Activated naive CD4-positive, alpha-beta T cell treated with anti-CD3 and anti-CD28 coated beads, Interleukin-2, amount 10 ng/mL, durations not matched to agents 7 days and 5 days (primary cell): ENCODE data around the gene CCP110.

Source experiments
- CTCF ChIA-PET: fragments of 350-600 bp; sonication (Branson Sonifier 250); formaldehyde crosslinking; loops from one replicate; lab custom pipeline; 2021; ENCODE audit warnings: antibody characterized with exemption; lab: Charles Lee
- DNase-seq: peaks from one replicate; pipeline ENCODE4 v3.0.0-alpha.2; 2020
- H3K27ac Mint-ChIP-seq: one replicate; pipeline ENCODE4 v1.8.0; 2021; ENCODE audit warnings: mild to moderate bottlenecking, moderate library complexity, mixed read lengths
- H3K27me3 Mint-ChIP-seq: one replicate; pipeline ENCODE4 v1.8.0; 2021; ENCODE audit warnings: mild to moderate bottlenecking, mixed read lengths
- H3K36me3 Mint-ChIP-seq: one replicate; pipeline ENCODE4 v1.8.0; 2021; ENCODE audit warnings: mixed read lengths
- H3K4me1 Mint-ChIP-seq: one replicate; pipeline ENCODE4 v1.8.0; 2021; ENCODE audit warnings: mixed read lengths
- H3K4me3 Mint-ChIP-seq: one replicate; pipeline ENCODE4 v1.8.0; 2021; ENCODE audit warnings: mild to moderate bottlenecking, moderate library complexity, mixed read lengths
- H3K9me3 Mint-ChIP-seq: one replicate; pipeline ENCODE4 v1.8.0; 2021; ENCODE audit warnings: mixed read lengths

CCP110 gene

DNA sequence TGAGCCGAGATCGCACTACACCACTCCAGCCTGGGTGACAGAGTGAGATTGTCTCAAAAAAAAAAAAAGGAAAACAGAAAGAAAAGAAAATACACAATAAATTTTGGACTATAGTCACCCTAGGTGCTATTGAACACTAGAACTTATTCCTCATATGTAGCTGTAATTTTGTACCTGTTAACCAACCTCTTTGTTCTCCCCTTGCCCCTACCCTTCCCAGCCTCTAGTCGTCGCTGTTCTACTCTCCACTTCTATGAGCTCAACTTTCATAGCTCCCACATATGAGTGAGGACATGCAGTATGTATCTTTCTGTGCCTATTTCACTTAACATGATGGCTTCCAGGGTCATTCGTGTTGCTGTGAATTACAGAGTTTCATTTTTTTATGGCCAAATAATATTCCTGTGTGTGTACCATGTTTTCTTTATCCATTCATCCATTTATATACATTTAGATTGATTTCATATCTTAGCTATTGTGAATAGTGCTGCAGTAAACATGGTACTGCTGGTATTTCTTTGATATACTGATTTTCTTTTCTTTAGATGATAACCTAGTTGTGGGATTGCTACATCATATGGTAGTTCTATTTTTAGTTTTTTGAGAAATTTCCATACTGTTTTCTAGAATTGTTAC, 60.0 kb downstream of the CCP110 start:
- peaks cover 48% of the 10 kb centered on the region for H3K36me3 Mint-ChIP-seq
- CTCF ChIA-PET, result interaction anchor here (0.5 to 2.0 kb wide), 12 partner anchors 10 to 303 kb away, joined by 3 to 10 read pairs (median 5); partner anchors contain the start of gene VPS35L
- no peaks in the 10 kb centered on the region for H3K27me3 Mint-ChIP-seq
- peaks cover 4% of the 10 kb centered on the region for H3K9me3 Mint-ChIP-seq
- no peak overlapping the region for H3K4me3 Mint-ChIP-seq
- no peak overlapping the region for H3K27ac Mint-ChIP-seq
- DNase-seq, result peak; percentile 41
- no peaks in the 10 kb centered on the region for H3K4me1 Mint-ChIP-seq

DNA sequence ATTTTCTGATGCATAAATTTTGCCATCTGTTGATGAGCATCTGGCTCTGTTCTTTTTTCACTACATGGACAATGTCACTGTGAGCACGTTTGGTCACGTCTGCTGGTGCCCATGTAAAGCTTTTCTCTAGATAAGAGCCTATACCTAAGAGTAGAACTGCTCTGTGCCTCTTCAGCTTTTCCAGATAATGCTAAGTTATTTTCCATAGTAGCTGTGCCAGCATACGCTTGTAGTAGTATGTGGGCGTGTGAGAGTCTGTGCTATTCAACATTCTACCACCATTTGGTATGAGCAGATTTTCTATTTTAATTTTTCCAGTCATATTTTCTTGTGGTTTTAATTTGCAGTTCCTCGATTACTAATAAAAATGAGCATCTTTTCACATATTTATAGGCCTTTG, 64.9 kb downstream of the CCP110 start:
- Mint-ChIP-seq H3K9me3 (no peaks in the 10 kb centered on the region), H3K4me1 (no peaks in the 10 kb centered on the region), H3K27me3 (no peaks in the 10 kb centered on the region), H3K36me3 (peaks cover 30% of the 10 kb centered on the region), H3K27ac (no peak overlapping the region), H3K4me3 (no peak overlapping the region)
- CTCF ChIA-PET, result interaction anchor here (0.6 kb wide), 1 partner anchor 1014 kb away, joined by 3 read pairs; no protein-coding TSS in a partner anchor
- no peak for DNase-seq

DNA sequence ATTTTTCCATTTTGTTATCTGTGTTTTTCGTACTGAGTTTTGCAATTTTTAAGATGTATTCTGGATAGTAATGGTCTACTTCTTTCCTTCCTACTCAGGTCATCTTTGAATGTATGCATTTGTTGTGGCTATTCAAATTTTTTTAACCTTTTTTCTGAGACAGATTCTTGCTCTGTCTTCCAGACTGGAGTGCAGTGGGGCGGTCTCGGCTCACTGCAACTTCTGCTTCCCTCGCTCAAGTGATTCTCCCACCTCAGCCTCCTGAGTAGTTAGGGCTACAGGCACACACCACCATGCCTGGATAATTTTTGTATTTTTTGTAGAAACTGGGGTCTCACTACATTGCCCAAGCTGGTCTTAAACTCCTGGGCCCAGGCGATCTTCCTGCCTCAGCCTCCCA, 65.4 kb downstream of the CCP110 start:
- Mint-ChIP-seq H3K36me3 (peaks cover 28% of the 10 kb centered on the region), H3K9me3 (no peaks in the 10 kb centered on the region), H3K4me1 (no peaks in the 10 kb centered on the region), H3K27ac (no peak overlapping the region), H3K4me3 (no peak overlapping the region), H3K27me3 (no peaks in the 10 kb centered on the region)
- CTCF ChIA-PET, result no interaction called here
- DNase-seq, result no peak

DNA sequence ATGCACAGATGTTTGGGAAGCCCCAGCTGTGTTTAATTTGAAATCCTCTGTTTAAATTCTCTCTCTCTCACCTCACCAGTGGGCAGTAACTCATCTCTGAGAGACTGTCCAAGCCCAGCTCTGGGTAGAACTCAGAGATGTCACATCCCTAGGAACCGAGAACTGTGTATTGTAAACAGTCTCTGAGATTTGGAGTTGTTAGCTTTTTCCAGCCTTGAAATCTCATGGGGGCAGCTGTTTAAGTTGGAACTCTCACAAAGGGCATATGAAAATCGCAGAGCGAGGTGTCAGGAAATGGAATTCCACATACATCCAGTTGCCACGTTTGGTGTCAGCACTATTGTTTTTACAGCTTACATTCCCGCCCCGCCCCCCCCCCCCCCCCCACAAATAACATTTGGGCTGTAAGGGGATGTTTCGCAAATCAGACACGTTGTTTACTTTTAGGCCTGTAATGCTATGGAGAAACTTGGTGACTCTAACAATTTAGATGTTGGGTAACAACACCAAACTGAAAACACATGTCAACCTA, 66.1 kb downstream of the CCP110 start:
- peaks cover 29% of the 10 kb centered on the region for H3K36me3 Mint-ChIP-seq
- no peaks in the 10 kb centered on the region for H3K9me3 Mint-ChIP-seq
- no peak overlapping the region for H3K4me3 Mint-ChIP-seq
- no peak for DNase-seq
- no peaks in the 10 kb centered on the region for H3K4me1 Mint-ChIP-seq
- CTCF ChIA-PET, result no interaction called here
- H3K27ac Mint-ChIP-seq, result no peak overlapping the region
- no peaks in the 10 kb centered on the region for H3K27me3 Mint-ChIP-seq

DNA sequence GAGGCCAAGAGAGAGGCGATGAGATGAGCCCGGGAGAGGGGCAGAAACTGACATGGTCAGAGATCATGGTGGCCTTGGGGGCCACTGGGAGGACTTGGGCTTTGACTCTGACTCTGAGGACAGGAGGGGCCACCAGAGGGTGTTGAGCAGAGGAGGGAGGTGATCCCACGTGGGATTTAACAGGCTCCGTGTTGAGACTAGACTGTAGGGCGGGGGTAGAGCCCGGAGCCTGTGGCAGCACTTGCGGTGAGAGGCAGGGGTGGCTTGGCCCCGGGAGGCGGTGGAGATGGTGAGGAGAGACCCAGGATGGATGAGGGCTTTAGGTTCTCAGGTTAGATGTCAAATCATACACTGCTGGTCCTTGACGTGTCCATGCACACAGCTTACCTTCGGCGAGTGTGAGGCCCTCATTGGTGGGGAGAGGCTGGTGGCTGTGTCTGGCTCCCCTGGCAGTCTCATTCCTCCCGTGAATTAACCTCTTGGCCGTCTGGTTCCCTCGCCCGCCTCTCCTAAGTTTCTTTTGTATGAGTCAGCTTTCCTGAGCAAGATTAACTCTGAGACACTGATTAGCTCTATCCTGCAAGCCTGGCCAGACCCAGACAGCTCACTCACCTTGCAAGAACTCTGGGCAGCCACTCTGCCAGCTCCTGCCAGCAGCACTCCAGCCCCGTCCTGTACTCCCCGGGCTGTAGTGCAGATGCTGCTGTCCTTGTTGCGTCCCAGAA, 71.5 kb downstream of the CCP110 start:
- peaks cover 21% of the 10 kb centered on the region for H3K36me3 Mint-ChIP-seq
- CTCF ChIA-PET, result interaction anchor here (1.9 kb wide), 1 partner anchor 12 kb away, joined by 7 read pairs; no protein-coding TSS in a partner anchor
- H3K9me3 Mint-ChIP-seq, result no peaks in the 10 kb centered on the region
- no peaks in the 10 kb centered on the region for H3K27me3 Mint-ChIP-seq
- H3K4me1 Mint-ChIP-seq, result peaks cover 3% of the 10 kb centered on the region
- no peak overlapping the region for H3K4me3 Mint-ChIP-seq
- no peak for DNase-seq
- no peak overlapping the region for H3K27ac Mint-ChIP-seq

DNA sequence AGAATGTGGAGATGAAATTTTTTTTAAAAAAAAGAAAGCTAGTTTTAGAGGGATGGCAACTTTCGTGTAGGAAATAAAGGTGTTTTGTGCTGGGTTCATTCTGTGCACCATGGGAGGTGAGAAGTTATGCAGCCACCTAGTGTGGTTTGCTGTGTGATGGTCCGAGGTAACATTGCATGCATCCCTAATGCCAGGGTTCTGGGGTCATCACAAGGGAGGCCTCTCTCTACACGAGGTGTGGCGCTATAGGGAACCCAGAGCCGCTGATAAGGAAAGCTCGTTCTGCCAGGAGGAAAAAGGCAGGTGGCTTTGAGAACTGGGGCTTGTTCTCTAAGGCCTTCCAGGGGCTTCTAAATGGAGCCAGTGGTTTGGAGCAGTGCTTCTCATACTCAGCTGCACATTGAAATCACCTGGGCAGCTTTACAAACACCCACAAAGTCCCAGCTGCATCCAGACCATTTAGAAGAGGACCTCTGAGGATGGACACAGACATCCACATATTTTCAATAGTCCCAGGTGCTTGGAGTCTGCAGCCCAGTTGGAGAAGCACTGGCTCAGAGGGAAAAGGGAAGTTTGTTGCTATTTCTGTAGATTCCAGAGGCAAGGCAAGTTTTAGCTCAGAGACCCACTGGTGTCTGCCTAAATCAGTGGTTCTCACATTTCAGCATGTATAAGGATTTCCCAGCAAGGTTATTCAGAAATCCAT, 75.2 kb downstream of the CCP110 start:
- no peak overlapping the region for H3K27ac Mint-ChIP-seq
- H3K9me3 Mint-ChIP-seq, result no peaks in the 10 kb centered on the region
- H3K4me3 Mint-ChIP-seq, result no peak overlapping the region
- peaks cover 3% of the 10 kb centered on the region for H3K4me1 Mint-ChIP-seq
- H3K27me3 Mint-ChIP-seq, result no peaks in the 10 kb centered on the region
- CTCF ChIA-PET, result interaction anchor here (1.8 to 9.4 kb wide), 3 partner anchors 15 to 288 kb away, joined by 4 to 95 read pairs (median 10); partner anchors contain the start of gene GPRC5B
- no peak for DNase-seq
- peaks cover 25% of the 10 kb centered on the region for H3K36me3 Mint-ChIP-seq

DNA sequence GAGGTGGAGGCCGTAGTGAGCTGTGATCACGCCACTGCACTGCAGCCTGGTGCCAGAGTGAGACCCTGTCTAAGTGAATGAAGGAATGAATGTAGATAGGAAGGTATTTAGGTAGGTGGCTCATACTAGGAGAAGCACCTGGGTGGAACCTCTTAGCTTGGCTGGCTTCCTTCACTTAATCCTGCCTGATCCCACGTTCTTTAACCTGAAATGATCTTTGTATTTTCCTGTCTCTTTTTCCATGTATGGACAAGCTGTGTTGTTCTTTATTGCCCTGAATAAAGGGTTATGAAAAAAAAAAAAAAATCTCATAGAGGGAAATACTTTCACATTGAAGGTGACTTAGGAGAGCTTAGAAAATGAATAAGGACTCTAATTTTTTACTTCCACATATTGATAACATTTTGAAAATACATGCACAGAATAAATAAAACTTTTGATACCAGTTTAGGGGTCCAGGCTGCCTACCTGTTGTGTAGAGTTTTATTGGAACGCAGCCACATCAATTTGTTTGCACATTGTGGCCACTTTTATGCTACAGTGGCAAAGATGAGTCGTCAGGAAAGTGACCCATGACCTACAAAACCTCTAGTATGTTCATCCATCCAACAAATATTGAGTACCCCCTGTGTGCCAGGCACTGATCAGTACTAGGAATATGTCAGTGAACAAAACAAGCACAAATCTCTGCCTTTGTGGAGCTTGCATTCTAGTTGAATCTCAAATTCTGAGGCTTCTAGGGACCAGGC, 76.4 kb downstream of the CCP110 start:
- H3K27me3 Mint-ChIP-seq, result no peaks in the 10 kb centered on the region
- CTCF ChIA-PET, result interaction anchor here (0.6 to 9.4 kb wide), 5 partner anchors 17 to 307 kb away, joined by 3 to 95 read pairs (median 5); partner anchors contain the start of gene GPRC5B
- H3K4me3 Mint-ChIP-seq, result no peak overlapping the region
- peaks cover 3% of the 10 kb centered on the region for H3K4me1 Mint-ChIP-seq
- no peak for DNase-seq
- no peaks in the 10 kb centered on the region for H3K9me3 Mint-ChIP-seq
- peaks cover 27% of the 10 kb centered on the region for H3K36me3 Mint-ChIP-seq
- peak overlapping the region; percentile 45 for H3K27ac Mint-ChIP-seq

DNA sequence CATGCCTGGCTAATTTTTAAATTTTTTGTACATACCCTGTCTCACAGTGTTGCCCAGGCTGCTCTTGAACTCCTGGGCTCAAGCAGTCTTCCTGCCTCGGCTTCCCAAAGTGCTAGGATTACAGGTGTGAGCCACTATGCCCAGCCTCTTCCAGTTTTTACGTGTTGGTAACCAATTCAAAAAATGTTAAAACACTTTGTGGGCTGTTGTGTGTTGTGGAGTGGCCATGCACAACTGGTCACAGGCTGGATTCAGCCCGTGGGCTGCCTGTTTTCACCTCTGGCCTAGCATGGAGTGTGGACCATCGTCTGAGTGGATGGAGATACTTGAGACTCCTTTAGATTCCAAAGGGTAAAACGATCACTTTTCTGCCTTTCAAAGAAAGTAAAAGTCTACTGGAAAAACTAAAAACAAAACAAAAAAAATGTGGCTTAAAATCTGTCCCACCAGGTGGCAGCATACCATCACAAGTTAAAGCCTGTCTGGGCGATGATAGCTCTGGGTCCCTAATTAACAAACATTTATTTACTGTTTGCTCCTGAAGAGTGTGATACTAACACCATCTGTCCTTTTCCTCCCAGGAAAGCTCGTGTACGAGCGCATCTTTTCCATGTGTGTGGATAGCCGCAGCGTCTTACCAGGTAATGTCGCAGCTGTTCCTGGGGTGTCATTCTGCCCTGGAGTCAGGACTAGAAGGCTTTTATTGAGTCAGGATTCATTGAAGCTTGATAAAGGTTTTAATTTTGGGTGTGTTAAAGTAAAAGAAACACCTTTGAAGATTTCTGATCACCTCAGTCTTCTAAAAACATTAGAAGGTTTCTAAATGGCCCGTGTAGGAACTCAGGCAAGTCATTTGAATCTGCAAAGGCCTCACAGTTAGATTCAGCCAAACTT, 77.6 kb downstream of the CCP110 start:
- no peak overlapping the region for H3K27ac Mint-ChIP-seq
- H3K27me3 Mint-ChIP-seq, result no peaks in the 10 kb centered on the region
- peaks cover 3% of the 10 kb centered on the region for H3K4me1 Mint-ChIP-seq
- H3K9me3 Mint-ChIP-seq, result no peaks in the 10 kb centered on the region
- peaks cover 36% of the 10 kb centered on the region for H3K36me3 Mint-ChIP-seq
- peak; percentile 57 for DNase-seq
- CTCF ChIA-PET, result interaction anchor here (0.6 to 9.4 kb wide), 16 partner anchors 9 to 698 kb away, joined by 3 to 95 read pairs (median 4); partner anchors contain the start of gene GPRC5B
- H3K4me3 Mint-ChIP-seq, result no peak overlapping the region
